G401.6 (cell line): ENCODE measurements around the gene CSTF2.

ENCODE experiments used
- FAIRE-seq: peaks from 2 replicates; lab custom pipeline; 2012; peaks lifted over from hg19 to GRCh38; lab: Jason Lieb, UNC

The CSTF2 gene

DNA sequence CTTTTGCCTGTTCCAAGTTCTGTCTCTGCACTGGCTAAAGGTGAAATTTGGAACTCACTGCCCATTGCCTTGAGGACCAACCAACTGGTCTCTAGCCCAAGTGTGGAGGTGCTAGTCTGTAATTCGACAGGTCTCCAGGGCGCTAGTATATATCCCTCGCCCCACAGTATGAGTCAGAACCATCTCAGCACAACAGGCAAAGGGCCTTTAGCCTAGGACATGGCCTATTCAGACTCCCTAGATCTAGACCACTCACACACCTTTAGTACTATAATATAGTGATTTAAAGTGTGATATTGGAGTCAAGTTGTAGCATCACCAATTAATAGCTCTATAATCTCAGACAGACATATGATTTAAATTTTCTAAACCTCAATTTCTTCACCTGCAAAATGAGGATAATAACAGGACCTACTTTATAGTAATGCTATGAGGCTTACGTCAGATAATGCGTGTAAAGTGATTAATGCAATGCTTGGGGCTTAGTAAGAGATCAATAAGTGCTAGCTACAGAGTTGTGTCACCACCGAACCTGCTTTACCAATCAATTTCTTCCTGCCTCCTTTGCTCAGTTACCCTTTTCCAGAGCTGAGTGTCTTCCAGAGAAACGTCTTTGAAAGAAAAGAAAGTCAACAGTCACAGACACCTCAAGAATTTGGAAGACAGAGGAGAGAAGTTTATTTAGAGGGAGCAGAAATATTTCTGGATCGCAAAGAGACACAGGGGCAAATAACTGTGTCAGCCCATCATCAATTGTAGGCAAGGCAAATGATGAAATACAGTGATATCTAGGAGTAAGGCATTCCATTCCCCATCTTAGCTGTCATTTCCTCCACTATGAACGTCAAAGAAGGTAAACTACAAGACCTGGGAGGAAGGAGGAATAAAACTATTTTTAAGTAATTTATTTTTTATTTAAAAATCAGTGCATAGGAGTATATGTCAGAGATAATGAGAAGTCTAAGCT is 51.7 kb downstream of the CSTF2 start:
- FAIRE-seq, result no peak

DNA sequence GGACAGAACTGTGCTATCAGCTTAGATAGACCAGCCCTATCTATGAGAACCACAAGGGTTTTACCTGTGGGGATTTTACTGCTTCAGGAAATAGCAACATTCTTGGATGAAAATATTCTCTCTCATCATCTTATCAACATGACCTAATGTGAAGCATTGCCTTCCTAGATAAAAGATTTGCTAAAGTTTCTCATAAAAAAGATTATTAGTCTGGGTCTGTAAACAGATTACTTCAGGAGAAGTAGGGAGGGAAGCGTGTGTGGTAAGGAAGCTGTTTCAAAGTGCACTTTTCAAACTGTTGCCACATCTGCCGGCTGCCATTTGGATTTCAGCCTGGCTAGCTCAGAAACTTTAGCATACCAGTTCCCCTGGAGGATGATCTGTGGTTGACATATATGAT is 54.1 kb downstream of the CSTF2 start, which contains the start of gene NOX1:
Gene NOX1, minus strand, starts transcription at position 35 of the 400 bp plus-strand sequence. CDS start 220 bp downstream, outside the sequence.
- FAIRE-seq, result no peak

DNA sequence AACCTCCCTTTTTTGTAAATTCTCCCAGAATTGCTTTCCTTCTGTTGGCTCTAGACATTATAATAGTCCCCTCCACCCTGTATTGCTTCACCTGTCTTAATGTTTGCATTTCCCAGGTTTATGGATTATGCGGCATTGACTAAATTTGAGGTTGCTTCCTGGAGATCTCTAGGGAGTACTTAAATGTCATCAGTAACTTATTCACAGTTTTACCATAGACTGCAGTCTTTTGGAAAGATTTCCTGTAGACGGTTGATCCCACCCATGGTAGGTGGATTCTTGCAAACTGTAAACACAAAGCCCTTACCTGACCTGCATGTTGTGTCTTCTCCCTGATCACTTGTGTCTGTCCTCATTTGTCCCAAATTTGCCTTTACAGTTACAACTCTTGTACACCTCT is 60.2 kb downstream of the CSTF2 start:
- FAIRE-seq, result no peak

DNA sequence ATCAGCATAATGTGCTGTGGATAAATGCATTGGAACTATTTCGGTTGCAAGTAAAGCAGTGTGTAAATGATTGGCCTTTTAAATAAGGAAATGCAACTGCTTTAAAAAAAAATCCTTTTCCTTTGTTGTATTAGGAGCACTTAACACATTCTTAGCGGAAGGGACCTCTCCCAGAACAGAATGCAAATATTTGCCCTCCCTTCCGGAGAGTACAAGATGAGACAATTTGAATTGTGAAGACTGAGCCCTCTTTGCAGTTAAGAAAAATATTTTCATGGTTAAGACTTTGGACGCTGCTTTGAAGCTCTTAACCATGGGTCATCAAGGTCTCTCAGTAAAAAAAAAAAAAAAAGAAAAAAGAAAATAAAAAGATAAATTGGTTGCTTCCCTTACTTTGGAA is 63.5 kb downstream of the CSTF2 start:
- no peak for FAIRE-seq
